NB4 (cell line): ENCODE data around the gene TMEM61.

ENCODE experiments used
- DNase-seq: peaks from one replicate; pipeline ENCODE4 v3.0.0; 2010; ENCODE audit warnings: low read depth
- H3K4me3 ChIP-seq: one replicate; pipeline ENCODE4 v1.5.1; 2011; ENCODE audit warnings: mild to moderate bottlenecking, low read depth, low read length, moderate library complexity
- CTCF ChIP-seq: IDR thresholded peaks from one replicate; pipeline ENCODE4 v1.5.1; 2012; ENCODE audit warnings: low read depth, low read length
- MYC ChIP-seq: IDR thresholded peaks from 2 replicates; pipeline ENCODE4 v1.6.1; 2011; ENCODE audit warnings: low read depth, low read length
- POLR2A ChIP-seq: IDR thresholded peaks from 2 replicates; pipeline ENCODE4 v1.6.1; 2011; ENCODE audit warnings: mild to moderate bottlenecking; ENCODE audit not compliant: insufficient read length; ENCODE audit errors: extremely low read depth
- TF ChIP-seq, protein P1 (sequence below): IDR thresholded peaks from 2 replicates; pipeline ENCODE4 v1.6.1; 2011; ENCODE audit warnings: low read depth, low read length

The TMEM61 gene

DNA sequence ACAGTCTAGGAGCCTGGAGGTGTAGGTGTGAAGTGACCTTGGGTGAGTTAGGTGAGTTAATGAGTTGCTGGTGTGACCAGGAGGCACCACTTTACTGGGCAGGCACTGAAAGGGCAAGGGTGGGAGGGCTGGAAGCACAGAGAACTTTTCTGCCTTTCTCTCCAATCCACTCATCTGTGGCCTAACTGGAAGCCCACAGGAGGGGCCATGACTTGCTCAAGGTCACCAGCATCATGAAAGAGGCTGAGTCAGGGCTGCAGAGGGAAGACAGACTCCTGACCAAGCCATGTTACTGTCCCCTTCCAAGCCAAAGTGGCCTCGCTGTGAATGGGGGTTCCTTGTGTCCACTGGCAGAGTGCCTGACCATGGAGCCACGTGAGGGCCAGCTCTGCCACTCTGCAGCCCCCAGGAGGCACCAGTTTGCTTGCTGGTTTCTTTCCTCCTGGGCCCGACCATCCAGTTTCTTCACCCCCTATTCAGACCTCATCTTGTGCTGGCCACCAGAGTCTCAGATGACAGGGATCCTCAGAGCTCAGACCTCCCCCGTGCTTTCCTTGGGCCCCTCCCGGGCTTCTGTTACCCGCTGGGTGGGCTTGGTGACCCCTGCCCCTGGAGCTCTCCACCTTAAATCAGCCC lies 14.0 kb downstream of the TMEM61 start:
- H3K4me3 ChIP-seq = no peak overlapping the region
- TF ChIP-seq, protein P1, sequence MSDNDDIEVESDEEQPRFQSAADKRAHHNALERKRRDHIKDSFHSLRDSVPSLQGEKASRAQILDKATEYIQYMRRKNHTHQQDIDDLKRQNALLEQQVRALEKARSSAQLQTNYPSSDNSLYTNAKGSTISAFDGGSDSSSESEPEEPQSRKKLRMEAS = no peak
- no peak for TF ChIP-seq MYC
- no peak for TF ChIP-seq CTCF
- no peak for TF ChIP-seq POLR2A
- DNase-seq = no peak

DNA sequence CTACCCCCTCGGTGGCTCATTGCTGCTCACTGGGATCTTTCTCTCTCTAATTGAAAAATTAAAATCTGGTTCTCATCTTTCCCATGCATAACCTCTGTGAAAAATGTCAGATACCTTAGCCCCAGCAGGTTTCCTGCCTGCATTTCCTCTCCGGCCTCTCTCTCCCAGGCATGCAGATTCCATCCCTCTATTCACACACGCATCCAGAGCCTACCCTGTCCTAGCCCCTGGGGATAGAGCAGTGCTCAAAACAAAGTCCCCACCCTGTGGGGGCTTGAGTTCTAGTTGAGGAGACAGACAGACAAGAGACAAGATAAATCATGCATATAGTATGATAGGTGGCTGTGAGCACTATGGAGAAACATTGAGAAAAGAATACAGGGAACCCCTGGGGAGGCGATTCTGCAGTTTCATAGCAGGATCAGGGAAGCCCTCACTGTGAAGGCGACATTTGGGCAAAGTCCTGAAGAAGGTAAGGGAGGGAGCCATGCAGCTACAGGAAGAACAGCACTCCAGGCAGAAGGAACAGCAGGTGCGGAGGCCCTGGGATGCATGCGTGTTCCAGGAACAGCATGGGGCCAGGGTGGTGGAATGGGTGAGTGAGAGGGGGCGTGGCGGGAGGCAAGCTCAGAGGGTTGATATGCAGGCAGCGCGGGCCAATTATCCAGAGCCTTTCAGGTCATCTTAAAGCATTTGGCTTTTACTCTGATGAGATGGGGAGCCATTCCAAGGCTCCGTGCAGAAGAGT lies 14.8 kb downstream of the TMEM61 start:
- H3K4me3 ChIP-seq = no peak overlapping the region
- TF ChIP-seq CTCF (no peak), POLR2A (no peak), MYC (no peak)
- TF ChIP-seq, protein P1 = no peak
- no peak for DNase-seq

- peak; percentile 21 for DNase-seq
- H3K4me3 ChIP-seq = no peak overlapping the region
- TF ChIP-seq, protein P1 = no peak
- TF ChIP-seq CTCF = no peak
Measured at GRCh38 chr1:54995835-54996234, 15.4 kb downstream of the TMEM61 start.

DNA sequence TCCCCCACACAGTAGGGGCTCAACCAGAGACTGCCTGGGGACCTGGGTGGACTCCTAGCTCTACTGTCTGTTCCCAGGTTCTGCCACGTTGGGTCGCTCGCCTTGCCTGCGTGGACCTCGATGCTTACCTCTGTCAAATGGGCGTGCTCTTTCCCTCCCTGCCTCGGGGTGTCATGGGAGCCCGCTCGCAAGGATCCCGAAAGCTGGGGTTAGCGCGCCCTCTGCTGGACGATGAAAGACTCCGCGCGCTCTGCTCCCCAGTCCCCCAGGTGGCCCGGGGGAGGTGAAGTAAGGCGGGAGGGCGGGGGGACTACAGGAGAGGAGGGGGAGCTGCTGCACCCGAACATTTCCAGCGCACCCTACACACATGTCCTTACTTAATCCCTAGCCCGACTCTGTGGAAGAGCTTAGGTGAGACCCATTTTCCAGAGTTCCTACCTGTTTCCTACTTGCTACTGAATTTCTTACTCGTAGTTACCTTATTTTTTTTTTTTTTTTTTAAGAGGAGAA lies 16.0 kb downstream of the TMEM61 start:
- TF ChIP-seq, protein P1 = peak; percentile 51
- peak; percentile 34; the same call in 1 of the 2 replicates for TF ChIP-seq MYC
- TF ChIP-seq POLR2A = no peak
- TF ChIP-seq CTCF = peak; percentile 62
- peak; percentile 77 for DNase-seq
- no peak overlapping the region for H3K4me3 ChIP-seq

- TF ChIP-seq CTCF (no peak), MYC (no peak), POLR2A (no peak)
- TF ChIP-seq, protein P1 = no peak
- H3K4me3 ChIP-seq = no peak overlapping the region
- DNase-seq = peak; percentile 23
Measured at GRCh38 chr1:54996869-54997710, 16.7 kb downstream of the TMEM61 start.
